ENCODE results near the gene LHFPL5. TPM values are rescaled to one million over a fixed set of nuclear protein-coding genes. Genes with fewer than 3 reads are reported as not detected.

The LHFPL5 gene
- total and polyA plus RNA-seq, 2 of the 13 experiments (the other 11 are each of a cell fraction or from before 2014, with no cell fraction given): 0.03 TPM; not detected in 1

DNA sequence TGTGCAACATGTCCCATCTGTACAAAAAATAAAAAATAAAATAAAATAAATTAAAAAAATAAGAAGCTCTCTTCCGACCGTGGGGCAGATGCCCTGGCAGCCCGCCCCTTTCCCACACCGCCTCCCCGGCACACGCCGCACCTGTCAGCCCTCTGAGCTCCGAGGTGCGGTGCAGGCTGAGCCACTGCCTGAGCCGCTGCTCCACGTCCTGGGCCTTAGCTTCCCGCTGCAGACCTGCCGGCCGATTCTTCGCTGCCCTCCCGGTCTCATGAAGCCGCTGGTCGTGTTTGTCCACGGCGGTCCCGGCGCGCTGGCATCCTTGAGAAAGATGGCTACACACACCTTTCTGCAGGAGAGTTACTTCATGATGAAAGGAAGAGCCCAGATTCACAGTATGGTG, 39.4 kb upstream of the LHFPL5 start:
- TF ChIP-seq ARID2 (CRISPR knock-in tag; IDR thresholded peaks at IDR 0.05; ENCODE audit: borderline replicate concordance): no peak
- no peak for TF ChIP-seq DMAP1 (CRISPR knock-in tag; IDR thresholded peaks at IDR 0.05)
- TF ChIP-seq, protein P1, sequence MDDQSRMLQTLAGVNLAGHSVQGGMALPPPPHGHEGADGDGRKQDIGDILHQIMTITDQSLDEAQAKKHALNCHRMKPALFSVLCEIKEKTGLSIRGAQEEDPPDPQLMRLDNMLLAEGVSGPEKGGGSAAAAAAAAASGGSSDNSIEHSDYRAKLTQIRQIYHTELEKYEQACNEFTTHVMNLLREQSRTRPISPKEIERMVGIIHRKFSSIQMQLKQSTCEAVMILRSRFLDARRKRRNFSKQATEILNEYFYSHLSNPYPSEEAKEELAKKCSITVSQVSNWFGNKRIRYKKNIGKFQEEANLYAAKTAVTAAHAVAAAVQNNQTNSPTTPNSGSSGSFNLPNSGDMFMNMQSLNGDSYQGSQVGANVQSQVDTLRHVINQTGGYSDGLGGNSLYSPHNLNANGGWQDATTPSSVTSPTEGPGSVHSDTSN (CRISPR knock-in tag; IDR thresholded peaks at IDR 0.05; ENCODE audit: borderline replicate concordance): no peak
- TF ChIP-seq, protein P2, sequence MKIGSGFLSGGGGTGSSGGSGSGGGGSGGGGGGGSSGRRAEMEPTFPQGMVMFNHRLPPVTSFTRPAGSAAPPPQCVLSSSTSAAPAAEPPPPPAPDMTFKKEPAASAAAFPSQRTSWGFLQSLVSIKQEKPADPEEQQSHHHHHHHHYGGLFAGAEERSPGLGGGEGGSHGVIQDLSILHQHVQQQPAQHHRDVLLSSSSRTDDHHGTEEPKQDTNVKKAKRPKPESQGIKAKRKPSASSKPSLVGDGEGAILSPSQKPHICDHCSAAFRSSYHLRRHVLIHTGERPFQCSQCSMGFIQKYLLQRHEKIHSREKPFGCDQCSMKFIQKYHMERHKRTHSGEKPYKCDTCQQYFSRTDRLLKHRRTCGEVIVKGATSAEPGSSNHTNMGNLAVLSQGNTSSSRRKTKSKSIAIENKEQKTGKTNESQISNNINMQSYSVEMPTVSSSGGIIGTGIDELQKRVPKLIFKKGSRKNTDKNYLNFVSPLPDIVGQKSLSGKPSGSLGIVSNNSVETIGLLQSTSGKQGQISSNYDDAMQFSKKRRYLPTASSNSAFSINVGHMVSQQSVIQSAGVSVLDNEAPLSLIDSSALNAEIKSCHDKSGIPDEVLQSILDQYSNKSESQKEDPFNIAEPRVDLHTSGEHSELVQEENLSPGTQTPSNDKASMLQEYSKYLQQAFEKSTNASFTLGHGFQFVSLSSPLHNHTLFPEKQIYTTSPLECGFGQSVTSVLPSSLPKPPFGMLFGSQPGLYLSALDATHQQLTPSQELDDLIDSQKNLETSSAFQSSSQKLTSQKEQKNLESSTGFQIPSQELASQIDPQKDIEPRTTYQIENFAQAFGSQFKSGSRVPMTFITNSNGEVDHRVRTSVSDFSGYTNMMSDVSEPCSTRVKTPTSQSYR (CRISPR knock-in tag; IDR thresholded peaks at IDR 0.05; ENCODE audit: borderline replicate concordance): no peak
- no peak for TF ChIP-seq ZNF746 (CRISPR knock-in tag; IDR thresholded peaks at IDR 0.05)
- TF ChIP-seq, protein P3, sequence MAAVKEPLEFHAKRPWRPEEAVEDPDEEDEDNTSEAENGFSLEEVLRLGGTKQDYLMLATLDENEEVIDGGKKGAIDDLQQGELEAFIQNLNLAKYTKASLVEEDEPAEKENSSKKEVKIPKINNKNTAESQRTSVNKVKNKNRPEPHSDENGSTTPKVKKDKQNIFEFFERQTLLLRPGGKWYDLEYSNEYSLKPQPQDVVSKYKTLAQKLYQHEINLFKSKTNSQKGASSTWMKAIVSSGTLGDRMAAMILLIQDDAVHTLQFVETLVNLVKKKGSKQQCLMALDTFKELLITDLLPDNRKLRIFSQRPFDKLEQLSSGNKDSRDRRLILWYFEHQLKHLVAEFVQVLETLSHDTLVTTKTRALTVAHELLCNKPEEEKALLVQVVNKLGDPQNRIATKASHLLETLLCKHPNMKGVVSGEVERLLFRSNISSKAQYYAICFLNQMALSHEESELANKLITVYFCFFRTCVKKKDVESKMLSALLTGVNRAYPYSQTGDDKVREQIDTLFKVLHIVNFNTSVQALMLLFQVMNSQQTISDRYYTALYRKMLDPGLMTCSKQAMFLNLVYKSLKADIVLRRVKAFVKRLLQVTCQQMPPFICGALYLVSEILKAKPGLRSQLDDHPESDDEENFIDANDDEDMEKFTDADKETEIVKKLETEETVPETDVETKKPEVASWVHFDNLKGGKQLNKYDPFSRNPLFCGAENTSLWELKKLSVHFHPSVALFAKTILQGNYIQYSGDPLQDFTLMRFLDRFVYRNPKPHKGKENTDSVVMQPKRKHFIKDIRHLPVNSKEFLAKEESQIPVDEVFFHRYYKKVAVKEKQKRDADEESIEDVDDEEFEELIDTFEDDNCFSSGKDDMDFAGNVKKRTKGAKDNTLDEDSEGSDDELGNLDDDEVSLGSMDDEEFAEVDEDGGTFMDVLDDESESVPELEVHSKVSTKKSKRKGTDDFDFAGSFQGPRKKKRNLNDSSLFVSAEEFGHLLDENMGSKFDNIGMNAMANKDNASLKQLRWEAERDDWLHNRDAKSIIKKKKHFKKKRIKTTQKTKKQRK (IDR thresholded peaks at IDR 0.05; ENCODE audit: low read length): no peak
- TF ChIP-seq POLR2G (IDR thresholded peaks at IDR 0.05; ENCODE audit: low read depth, low read length): no peak
- TF ChIP-seq PAWR (CRISPR knock-in tag; IDR thresholded peaks at IDR 0.05; ENCODE audit: borderline replicate concordance): no peak
- H3K36me3 ChIP-seq (replicated peaks in 1 of 2; ENCODE audit: control insufficient read depth in 1 of 2, insufficient read depth in 2 of 2, low read length in 2 of 2): no peaks in the 10 kb centered on the region
- H3K4me3 ChIP-seq (replicated peaks in 1 of 3; ENCODE audit: insufficient read depth in 1 of 3, low read depth in 2 of 3, low read length in 3 of 3): no peak overlapping the region
- H3K27ac ChIP-seq (ENCODE audit: extremely low read length, insufficient read depth, low read length): no peak overlapping the region
- POLR2A ChIA-PET: no interaction called here
- DNase-seq (ENCODE audit: low spot score) (no peak), ATAC-seq (no peak), FAIRE-seq (no peak)
- no peaks in the 10 kb centered on the region for H3K79me2 ChIP-seq (ENCODE audit: insufficient read depth, low read length)
- in situ Hi-C loops (cut with HindIII; ENCODE audit: extremely low pct_ligation_motif_present, low pct_unique_long_range_greater_than_20kb) (no loop called here), intact Hi-C loops (cut with micrococcal nuclease; ENCODE audit: unreplicated experiment) (no loop called here)
- no TSS peak for BruUV-seq (replicated peaks)
- no peaks in the 10 kb centered on the region for H3K9me3 ChIP-seq (ENCODE audit: low read length)
- no peak overlapping the region for H3K4me2 ChIP-seq (ENCODE audit: low read depth, low read length)
- H3K27me3 ChIP-seq (ENCODE audit: control insufficient read depth in 1 of 2, insufficient read depth in 2 of 2, low read length in 2 of 2): peaks cover 0 to 28% of the 10 kb centered on the region in 2 experiments; a peak in 3 of 5 replicates
- WGBS (ENCODE audit: low lambda C conversion rate): 89% methylated on average over 23 of the region's 23 CpGs
- no peak overlapping the region for H3K9ac ChIP-seq (ENCODE audit: insufficient read depth, low read depth, low read length)
- peaks cover 10% of the 10 kb centered on the region; the same call in 1 of the 2 replicates for H3K4me1 ChIP-seq (ENCODE audit: insufficient read depth, low read length)
- no peaks in the 10 kb centered on the region for H4K20me1 ChIP-seq (ENCODE audit: insufficient read depth, low read length)
- no peak overlapping the region for H2AFZ ChIP-seq (ENCODE audit: low read length)
- CTCF ChIA-PET (ENCODE audit: low intra/inter-chr PET ratio, low total read pairs): no interaction called here
